ENCODE measurements around the gene SORL1.

The SORL1 gene

GRCh38 chr11:121587182-121587581, 135.1 kb downstream of the SORL1 start:
- TF ChIP-seq CTCF (IDR thresholded peaks at IDR 0.05; ENCODE audit: extremely low read depth, missing control alignments) = no peak
- no peak for DNase-seq (ENCODE audit: low spot score)

GRCh38 chr11:121588747-121589146, 136.6 kb downstream of the SORL1 start:
- no peak for TF ChIP-seq CTCF (IDR thresholded peaks at IDR 0.05; ENCODE audit: extremely low read depth, missing control alignments)
- DNase-seq (ENCODE audit: low spot score) = no peak

- DNase-seq (ENCODE audit: low spot score) = peak; percentile 76
- no peak for TF ChIP-seq CTCF (IDR thresholded peaks at IDR 0.05; ENCODE audit: extremely low read depth, missing control alignments)
Observed at GRCh38 chr11:121589946-121590537, 137.9 kb downstream of the SORL1 start.

- TF ChIP-seq CTCF (IDR thresholded peaks at IDR 0.05; ENCODE audit: extremely low read depth, missing control alignments) = no peak
- DNase-seq (ENCODE audit: low spot score) = no peak
Observed at GRCh38 chr11:121590772-121591404, 138.8 kb downstream of the SORL1 start.

GRCh38 chr11:121591405-121592033, 139.4 kb downstream of the SORL1 start:
- DNase-seq (ENCODE audit: low spot score) = peak; percentile 67
- peak; percentile 55 for TF ChIP-seq CTCF (IDR thresholded peaks at IDR 0.05; ENCODE audit: extremely low read depth, missing control alignments)

- TF ChIP-seq CTCF (IDR thresholded peaks at IDR 0.05; ENCODE audit: extremely low read depth, missing control alignments) = no peak
- DNase-seq (ENCODE audit: low spot score) = peak; percentile 45
Observed at GRCh38 chr11:121592708-121593107, 140.6 kb downstream of the SORL1 start.

- no peak for TF ChIP-seq CTCF (IDR thresholded peaks at IDR 0.05; ENCODE audit: extremely low read depth, missing control alignments)
- DNase-seq (ENCODE audit: low spot score) = no peak
Observed at GRCh38 chr11:121595717-121596161, 143.6 kb downstream of the SORL1 start.

Data from GM20000 (cell line).